Limb (tissue), 2 donors: ENCODE data around the gene TRIO.

Source experiments
- DNase-seq, 2 donors: peaks; one replicate each; pipeline ENCODE4 v3.0.0-alpha.2; 2016; ENCODE audit errors: extremely low spot score in 2 of 2

The TRIO gene

GRCh38 chr5:14476786-14477435 lies 333.8 kb downstream of the TRIO start:
- no peak for DNase-seq

- no peak for DNase-seq
Observed at GRCh38 chr5:14479143-14479696, 336.1 kb downstream of the TRIO start.

- no peak for DNase-seq
Observed at GRCh38 chr5:14481349-14481748, 338.2 kb downstream of the TRIO start.

- DNase-seq = no peak
Observed at GRCh38 chr5:14482085-14482484, 338.9 kb downstream of the TRIO start.

- no peak for DNase-seq
Observed at GRCh38 chr5:14483504-14484157, 340.5 kb downstream of the TRIO start.

GRCh38 chr5:14486486-14486885 lies 343.3 kb downstream of the TRIO start:
- no peak for DNase-seq

- no peak for DNase-seq
Observed at GRCh38 chr5:14486996-14487896, 344.1 kb downstream of the TRIO start.

- DNase-seq = peak in 1 of 2 donors; percentile 61
Observed at GRCh38 chr5:14487897-14488570, 344.9 kb downstream of the TRIO start.

- DNase-seq = no peak
Observed at GRCh38 chr5:14488709-14489108, 345.6 kb downstream of the TRIO start.

GRCh38 chr5:14489643-14490042 lies 346.5 kb downstream of the TRIO start:
- DNase-seq = no peak

GRCh38 chr5:14490309-14490711 lies 347.2 kb downstream of the TRIO start:
- no peak for DNase-seq

GRCh38 chr5:14491015-14491915 lies 348.1 kb downstream of the TRIO start:
- no peak for DNase-seq

- DNase-seq = no peak
Observed at GRCh38 chr5:14492331-14492964, 349.3 kb downstream of the TRIO start.

- DNase-seq = no peak
Observed at GRCh38 chr5:14495301-14495700, 352.2 kb downstream of the TRIO start.

GRCh38 chr5:14497311-14497710 lies 354.2 kb downstream of the TRIO start:
- no peak for DNase-seq

GRCh38 chr5:14501353-14502293 lies 358.5 kb downstream of the TRIO start:
- DNase-seq = no peak

GRCh38 chr5:14502294-14502690 lies 359.1 kb downstream of the TRIO start:
- no peak for DNase-seq

- no peak for DNase-seq
Observed at GRCh38 chr5:14503017-14503680, 360.0 kb downstream of the TRIO start.
